ENCODE data around the gene CEP128.

DNA sequence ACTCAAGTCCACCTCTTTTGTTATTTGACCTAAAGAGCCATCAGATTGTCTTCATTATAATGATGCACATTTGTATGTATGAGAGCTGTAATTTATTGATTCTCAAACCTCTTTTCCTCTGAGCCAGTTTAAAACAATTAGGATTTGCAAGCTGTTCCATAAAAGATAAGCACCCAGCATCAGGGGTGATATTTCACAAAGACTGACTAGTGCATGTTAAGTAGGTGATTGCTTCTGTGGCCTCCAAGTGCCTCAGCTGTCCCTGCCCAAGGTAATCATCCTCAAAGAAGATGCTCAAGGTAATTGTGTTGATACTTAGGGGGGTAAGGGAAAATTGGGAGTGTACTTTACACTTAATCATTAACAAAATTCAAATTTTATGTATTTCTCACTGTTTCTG, 18.2 kb downstream of the CEP128 start:
- TF ChIP-seq RFX5 (IDR thresholded peaks at IDR 0.05; ENCODE audit: low read length) (no peak), RCOR1 (IDR thresholded peaks at IDR 0.05; ENCODE audit: low read length) (no peak), EP300 (IDR thresholded peaks at IDR 0.05; ENCODE audit: borderline replicate concordance in 1 of 2, low read depth in 1 of 2, low read length in 1 of 2) (no peak), POLR2AphosphoS5 (IDR thresholded peaks at IDR 0.05; ENCODE audit: low read depth, low read length) (no peak)
- TF ChIP-seq, protein P1, sequence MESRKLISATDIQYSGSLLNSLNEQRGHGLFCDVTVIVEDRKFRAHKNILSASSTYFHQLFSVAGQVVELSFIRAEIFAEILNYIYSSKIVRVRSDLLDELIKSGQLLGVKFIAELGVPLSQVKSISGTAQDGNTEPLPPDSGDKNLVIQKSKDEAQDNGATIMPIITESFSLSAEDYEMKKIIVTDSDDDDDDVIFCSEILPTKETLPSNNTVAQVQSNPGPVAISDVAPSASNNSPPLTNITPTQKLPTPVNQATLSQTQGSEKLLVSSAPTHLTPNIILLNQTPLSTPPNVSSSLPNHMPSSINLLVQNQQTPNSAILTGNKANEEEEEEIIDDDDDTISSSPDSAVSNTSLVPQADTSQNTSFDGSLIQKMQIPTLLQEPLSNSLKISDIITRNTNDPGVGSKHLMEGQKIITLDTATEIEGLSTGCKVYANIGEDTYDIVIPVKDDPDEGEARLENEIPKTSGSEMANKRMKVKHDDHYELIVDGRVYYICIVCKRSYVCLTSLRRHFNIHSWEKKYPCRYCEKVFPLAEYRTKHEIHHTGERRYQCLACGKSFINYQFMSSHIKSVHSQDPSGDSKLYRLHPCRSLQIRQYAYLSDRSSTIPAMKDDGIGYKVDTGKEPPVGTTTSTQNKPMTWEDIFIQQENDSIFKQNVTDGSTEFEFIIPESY (IDR thresholded peaks at IDR 0.05; ENCODE audit: borderline replicate concordance, low read depth), result no peak
- TF ChIP-seq, protein P2, sequence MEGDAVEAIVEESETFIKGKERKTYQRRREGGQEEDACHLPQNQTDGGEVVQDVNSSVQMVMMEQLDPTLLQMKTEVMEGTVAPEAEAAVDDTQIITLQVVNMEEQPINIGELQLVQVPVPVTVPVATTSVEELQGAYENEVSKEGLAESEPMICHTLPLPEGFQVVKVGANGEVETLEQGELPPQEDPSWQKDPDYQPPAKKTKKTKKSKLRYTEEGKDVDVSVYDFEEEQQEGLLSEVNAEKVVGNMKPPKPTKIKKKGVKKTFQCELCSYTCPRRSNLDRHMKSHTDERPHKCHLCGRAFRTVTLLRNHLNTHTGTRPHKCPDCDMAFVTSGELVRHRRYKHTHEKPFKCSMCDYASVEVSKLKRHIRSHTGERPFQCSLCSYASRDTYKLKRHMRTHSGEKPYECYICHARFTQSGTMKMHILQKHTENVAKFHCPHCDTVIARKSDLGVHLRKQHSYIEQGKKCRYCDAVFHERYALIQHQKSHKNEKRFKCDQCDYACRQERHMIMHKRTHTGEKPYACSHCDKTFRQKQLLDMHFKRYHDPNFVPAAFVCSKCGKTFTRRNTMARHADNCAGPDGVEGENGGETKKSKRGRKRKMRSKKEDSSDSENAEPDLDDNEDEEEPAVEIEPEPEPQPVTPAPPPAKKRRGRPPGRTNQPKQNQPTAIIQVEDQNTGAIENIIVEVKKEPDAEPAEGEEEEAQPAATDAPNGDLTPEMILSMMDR (IDR thresholded peaks at IDR 0.05), result no peak
- TF ChIP-seq, protein P3, sequence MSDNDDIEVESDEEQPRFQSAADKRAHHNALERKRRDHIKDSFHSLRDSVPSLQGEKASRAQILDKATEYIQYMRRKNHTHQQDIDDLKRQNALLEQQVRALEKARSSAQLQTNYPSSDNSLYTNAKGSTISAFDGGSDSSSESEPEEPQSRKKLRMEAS (IDR thresholded peaks at IDR 0.05; ENCODE audit: low read depth), result no peak

Data from SK-N-SH (cell line).